Uterus (tissue), 4 donors: ENCODE measurements around the gene CDYL2. TPM values are rescaled to one million over a fixed set of nuclear protein-coding genes. Genes with fewer than 3 reads are reported as not detected.

Source experiments
- DNase-seq, 2 donors: peaks; one replicate each; pipeline ENCODE4 v3.0.0-alpha.2; 2019 to 2020
- H3K27ac ChIP-seq, 2 donors: fragments of 200-600 bp; sonication (generic); 1 replicate in 1 of 2; 2 replicates in 1 of 2; pipeline ENCODE4 v1.5.1; 2016 to 2018
- H3K27me3 ChIP-seq, 2 donors: fragments of 200-600 bp; sonication (generic); one replicate each; pipeline ENCODE4 v1.5.1; 2018 to 2019; ENCODE audit warnings: control low read depth in 1 of 2
- H3K36me3 ChIP-seq, 2 donors: fragments of 200-600 bp; sonication (generic); one replicate each; pipeline ENCODE4 v1.5.1; 2019; ENCODE audit warnings: control low read depth in 1 of 2
- H3K4me1 ChIP-seq, 2 donors: fragments of 200-600 bp; sonication (generic); one replicate each; pipeline ENCODE4 v1.5.1; 2018 to 2019; ENCODE audit warnings: control low read depth in 1 of 2
- H3K4me3 ChIP-seq, 2 donors: fragments of 200-600 bp; sonication (generic); 1 replicate in 1 of 2; 2 replicates in 1 of 2; pipeline ENCODE4 v1.5.1; 2018 to 2019; ENCODE audit warnings: mild to moderate bottlenecking in 1 of 2
- H3K9me3 ChIP-seq, 2 donors: fragments of 200-600 bp; sonication (generic); one replicate each; pipeline ENCODE4 v1.5.1; 2019; ENCODE audit warnings: control low read depth in 1 of 2
- POLR2A ChIP-seq, 2 donors: fragments of 450-650 bp; IDR thresholded peaks; one replicate each; pipeline ENCODE4 v1.6.1; 2016; ENCODE audit warnings: antibody characterized with exemption in 2 of 2, mild to moderate bottlenecking in 1 of 2, moderate library complexity in 1 of 2
- intact Hi-C: fragments of 100-400 bp; cut with DNase I; formaldehyde crosslinking; loops from one replicate; pipeline ENCODE4 v1.15.1; 2023; ENCODE audit warnings: low total_unique reads
- total RNA-seq, 4 donors: library from RNA; depleted of rRNA in 3 of 4; stranded (reverse); fragments of >200 nt in 3 of 4; gene quantifications; one replicate each; pipeline versions ENCODE4 v1.1.0 to v1.2.4, GENCODE V29; 2014 to 2023
- TF ChIP-seq, protein P1 (sequence below), 4 experiments: fragments of 200-600 bp in 2 of 4; fragments of 450-650 bp in 2 of 4; sonication (generic) in 2 of 4; IDR thresholded peaks; one replicate each; pipeline ENCODE4 v1.5.1; 2016 to 2019; ENCODE audit warnings: antibody characterized with exemption in 4 of 4, mild to moderate bottlenecking in 2 of 4, moderate library complexity in 1 of 4
- donor health status: DM: yes; HTN: yes; CAD: no.

Gene CDYL2
- total RNA-seq, 4 donors from 2014 or later: 2.3 to 9.1 (median 5.1) TPM

GRCh38 chr16:80752541-80752940, 51.9 kb downstream of the CDYL2 start:
- Histone ChIP-seq H3K36me3 (no peaks in the 10 kb centered on the region), H3K27me3 (no peaks in the 10 kb centered on the region), H3K27ac (no peak overlapping the region), H3K4me3 (no peak overlapping the region), H3K4me1 (no peaks in the 10 kb centered on the region), H3K9me3 (no peaks in the 10 kb centered on the region)
- intact Hi-C loops: no loop called here
- TF ChIP-seq, protein P1, sequence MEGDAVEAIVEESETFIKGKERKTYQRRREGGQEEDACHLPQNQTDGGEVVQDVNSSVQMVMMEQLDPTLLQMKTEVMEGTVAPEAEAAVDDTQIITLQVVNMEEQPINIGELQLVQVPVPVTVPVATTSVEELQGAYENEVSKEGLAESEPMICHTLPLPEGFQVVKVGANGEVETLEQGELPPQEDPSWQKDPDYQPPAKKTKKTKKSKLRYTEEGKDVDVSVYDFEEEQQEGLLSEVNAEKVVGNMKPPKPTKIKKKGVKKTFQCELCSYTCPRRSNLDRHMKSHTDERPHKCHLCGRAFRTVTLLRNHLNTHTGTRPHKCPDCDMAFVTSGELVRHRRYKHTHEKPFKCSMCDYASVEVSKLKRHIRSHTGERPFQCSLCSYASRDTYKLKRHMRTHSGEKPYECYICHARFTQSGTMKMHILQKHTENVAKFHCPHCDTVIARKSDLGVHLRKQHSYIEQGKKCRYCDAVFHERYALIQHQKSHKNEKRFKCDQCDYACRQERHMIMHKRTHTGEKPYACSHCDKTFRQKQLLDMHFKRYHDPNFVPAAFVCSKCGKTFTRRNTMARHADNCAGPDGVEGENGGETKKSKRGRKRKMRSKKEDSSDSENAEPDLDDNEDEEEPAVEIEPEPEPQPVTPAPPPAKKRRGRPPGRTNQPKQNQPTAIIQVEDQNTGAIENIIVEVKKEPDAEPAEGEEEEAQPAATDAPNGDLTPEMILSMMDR (IDR thresholded peaks at IDR 0.05): no peak
- TF ChIP-seq POLR2A (IDR thresholded peaks at IDR 0.05): no peak
- DNase-seq: no peak

DNA sequence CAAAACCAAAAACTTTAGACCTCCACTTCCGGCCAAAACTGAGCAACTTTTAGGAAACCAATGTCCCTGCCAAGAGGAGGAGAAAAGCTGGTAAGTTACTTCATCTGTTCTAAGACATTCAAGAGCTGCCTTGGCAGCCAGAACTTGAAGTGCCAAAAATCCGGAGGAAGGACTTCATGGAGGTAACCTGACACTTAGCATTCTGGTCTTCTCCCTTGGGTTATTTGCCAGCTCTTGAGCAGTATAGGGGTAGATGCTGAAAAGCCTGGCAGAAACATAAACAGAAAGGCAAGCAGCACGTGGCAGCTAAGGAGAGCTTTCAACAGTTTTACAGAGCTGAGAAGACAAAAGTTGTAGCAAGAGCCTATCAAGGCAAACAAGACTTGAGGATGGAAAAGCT, 53.2 kb downstream of the CDYL2 start:
- no peak for TF ChIP-seq POLR2A (IDR thresholded peaks at IDR 0.05)
- TF ChIP-seq, protein P1 (IDR thresholded peaks at IDR 0.05): no peak
- H3K4me1 ChIP-seq: no peaks in the 10 kb centered on the region
- H3K36me3 ChIP-seq: no peaks in the 10 kb centered on the region
- no peaks in the 10 kb centered on the region for H3K9me3 ChIP-seq
- H3K27ac ChIP-seq: no peak overlapping the region
- intact Hi-C loops: no loop called here
- DNase-seq: no peak
- H3K4me3 ChIP-seq: no peak overlapping the region
- no peaks in the 10 kb centered on the region for H3K27me3 ChIP-seq

DNA sequence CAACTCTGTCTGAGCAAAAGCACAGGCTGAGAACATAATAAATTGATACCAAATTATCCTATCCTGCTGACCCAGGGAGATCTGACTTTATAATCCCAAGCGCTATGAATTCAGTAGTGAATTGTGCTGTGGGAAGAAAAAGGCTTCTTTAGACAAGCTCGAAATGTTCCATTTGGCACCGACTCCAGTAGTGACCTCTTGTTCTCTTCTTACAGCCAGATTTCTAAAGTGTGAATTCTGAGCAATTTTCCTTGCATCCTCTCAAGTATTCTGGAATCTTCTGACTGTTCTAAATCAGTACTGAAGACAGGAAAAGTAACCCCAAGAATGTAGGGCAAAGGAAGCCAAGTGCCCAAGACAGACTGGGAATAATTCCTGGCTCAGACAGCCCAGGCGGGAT, 58.2 kb downstream of the CDYL2 start:
- Histone ChIP-seq H3K27ac (no peak overlapping the region), H3K4me3 (no peak overlapping the region), H3K36me3 (no peaks in the 10 kb centered on the region), H3K4me1 (no peaks in the 10 kb centered on the region), H3K9me3 (no peaks in the 10 kb centered on the region), H3K27me3 (no peaks in the 10 kb centered on the region)
- TF ChIP-seq, protein P1 (IDR thresholded peaks at IDR 0.05): no peak
- TF ChIP-seq POLR2A (IDR thresholded peaks at IDR 0.05): no peak
- intact Hi-C loops: no loop called here
- DNase-seq: no peak

DNA sequence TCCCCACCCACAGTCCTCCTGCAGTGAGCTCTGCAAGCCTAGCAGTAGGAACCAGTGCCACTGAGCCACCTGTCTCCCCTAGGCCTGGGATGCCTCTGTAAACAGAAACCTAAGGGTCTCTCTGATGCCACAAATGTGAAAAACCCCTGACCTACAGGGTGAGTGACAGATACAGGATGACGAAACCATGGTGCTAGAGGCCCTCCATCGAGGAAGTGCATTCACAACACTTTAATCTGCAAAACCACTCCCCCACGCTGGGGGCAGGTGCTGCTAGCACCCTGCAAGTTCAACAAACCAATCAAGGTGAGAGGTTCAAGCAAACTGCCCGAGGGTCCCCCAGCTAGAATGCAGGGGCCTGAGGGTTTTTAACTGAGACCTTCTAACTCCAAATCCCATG, 59.5 kb downstream of the CDYL2 start:
- Histone ChIP-seq H3K4me1 (no peaks in the 10 kb centered on the region), H3K36me3 (no peaks in the 10 kb centered on the region), H3K27me3 (no peaks in the 10 kb centered on the region), H3K9me3 (no peaks in the 10 kb centered on the region), H3K4me3 (no peak overlapping the region), H3K27ac (no peak overlapping the region)
- intact Hi-C loops: no loop called here
- TF ChIP-seq, protein P1 (IDR thresholded peaks at IDR 0.05): no peak
- DNase-seq: no peak

GRCh38 chr16:80743772-80744171, 60.6 kb downstream of the CDYL2 start:
- H3K36me3 ChIP-seq: no peaks in the 10 kb centered on the region
- H3K9me3 ChIP-seq: no peaks in the 10 kb centered on the region
- no peak overlapping the region for H3K27ac ChIP-seq
- no peak overlapping the region for H3K4me3 ChIP-seq
- H3K27me3 ChIP-seq: no peaks in the 10 kb centered on the region
- DNase-seq: no peak
- TF ChIP-seq POLR2A (IDR thresholded peaks at IDR 0.05): no peak
- TF ChIP-seq, protein P1 (IDR thresholded peaks at IDR 0.05): no peak
- intact Hi-C loops: no loop called here
- H3K4me1 ChIP-seq: no peaks in the 10 kb centered on the region
